Ovary (tissue), 9 donors: ENCODE results near the gene TCTN2. TPM values are rescaled to one million over a fixed set of nuclear protein-coding genes. Genes with fewer than 3 reads are reported as not detected.

Source experiments
- DNase-seq, 5 donors: peaks; one replicate each; pipeline ENCODE4 v3.0.0-alpha.2; 2019 to 2020
- H3K27ac ChIP-seq, 2 donors: fragments of 200-600 bp; one replicate each; pipeline versions ENCODE4 v1.5.1 to v1.8.0; 2019 to 2022
- H3K27me3 ChIP-seq: fragments of 200-600 bp; one replicate; pipeline ENCODE4 v1.8.0; 2022
- H3K36me3 ChIP-seq: fragments of 200-600 bp; sonication (generic); one replicate; pipeline ENCODE4 v1.5.1; 2019
- H3K4me1 ChIP-seq: one replicate; pipeline ENCODE4 v1.8.1; 2013; ENCODE audit warnings: mild to moderate bottlenecking, moderate library complexity; ENCODE audit not compliant: insufficient read depth
- H3K4me3 ChIP-seq: fragments of 200-600 bp; sonication (generic); one replicate; pipeline ENCODE4 v1.5.1; 2017
- H3K9me3 ChIP-seq, 2 donors: fragments of 200-600 bp in 1 of 2; sonication (generic) in 1 of 2; one replicate each; pipeline versions ENCODE4 v1.5.1 to v1.8.1; 2013 to 2019; ENCODE audit warnings: mild to moderate bottlenecking in 1 of 2, moderate library complexity in 1 of 2
- EP300 ChIP-seq: sonication (generic); formaldehyde crosslinking; IDR thresholded peaks from one replicate; pipeline ENCODE4 v1.6.1; 2017; ENCODE audit warnings: antibody characterized with exemption
- POLR2A ChIP-seq: fragments of 450-650 bp; IDR thresholded peaks from one replicate; pipeline ENCODE4 v1.6.1; 2017; ENCODE audit warnings: antibody characterized with exemption, mild to moderate bottlenecking, moderate library complexity
- WGBS, 3 donors: extraction: QIAGEN DNeasy Blood & Tissue Kit in 1 of 3; methylation state at CpG; one replicate each; pipeline versions ENCODE4 v1.1.5 to v1.1.7; 2013 to 2017; 5-methylcytosine and 5-hydroxymethylcytosine counted together
- intact Hi-C, 4 donors: fragments of 100-400 bp; cut with DNase I; formaldehyde crosslinking; loops; one replicate each; pipeline versions ENCODE4 v1.11.0 to v1.15.1; 2022 to 2023
- polyA plus RNA-seq, 2 donors: library from polyadenylated mRNA; stranded (reverse); fragments of 200-250 nt in 1 of 2; fragments of 350-450 nt in 1 of 2; fragmentation: Illumina TruSeq in 1 of 2; extraction: RNeasy Lipid Tissue Mini Kit (QIAGEN cat#74804) in 1 of 2; gene quantifications; one replicate each; pipeline ENCODE4 v1.2.3, GENCODE V29; 2013 to 2014
- total RNA-seq, 7 donors: library from RNA; depleted of rRNA in 2 of 7; stranded (reverse); fragments of >200 nt in 2 of 7; fragmentation: NEBNext Ultra II Directional in 3 of 7; extraction: Animal tissue kit (Norgen Biotek cat#: 25700) in 3 of 7; gene quantifications; one replicate each; pipeline versions ENCODE4 v1.1.0 to v1.2.4, GENCODE V29; 2016 to 2023
- TF ChIP-seq, protein P1 (sequence below), 3 donors: fragments of 450-650 bp in 2 of 3; fragments of 200-600 bp in 1 of 3; IDR thresholded peaks; one replicate each; pipeline versions ENCODE4 v1.5.1 to v1.8.0; 2016 to 2022; ENCODE audit warnings: antibody characterized with exemption in 3 of 3, mild to moderate bottlenecking in 1 of 3
- donor health status: DM: no; HTN: no; CAD: no; lungs with moderate emphysema.
- donor health status: DM: no; HTN: no; CAD: no.
- donor health status: Bipolar disorder and iron deficiency.
- donor health status: DM: yes; HTN: yes; CAD: no.
- donor health status: DM: no; HTN: no; CAD: no.
- donor health status: DM: yes; HTN: yes; CAD: no.

Gene TCTN2
- total and polyA plus RNA-seq, 9 donors, result 13.1 to 26.4 (median 17.6) TPM

- no peak overlapping the region for H3K4me3 ChIP-seq
- H3K9me3 ChIP-seq, result no peaks in the 10 kb centered on the region
- H3K4me1 ChIP-seq, result peaks cover 2% of the 10 kb centered on the region
- intact Hi-C loops, result no loop called here
- H3K27ac ChIP-seq, result no peak overlapping the region
- 83 to 92% (median 87%) methylated on average over 8 of the region's 8 CpGs for WGBS, 3 donors
- no peak for TF ChIP-seq EP300
- TF ChIP-seq, protein P1, sequence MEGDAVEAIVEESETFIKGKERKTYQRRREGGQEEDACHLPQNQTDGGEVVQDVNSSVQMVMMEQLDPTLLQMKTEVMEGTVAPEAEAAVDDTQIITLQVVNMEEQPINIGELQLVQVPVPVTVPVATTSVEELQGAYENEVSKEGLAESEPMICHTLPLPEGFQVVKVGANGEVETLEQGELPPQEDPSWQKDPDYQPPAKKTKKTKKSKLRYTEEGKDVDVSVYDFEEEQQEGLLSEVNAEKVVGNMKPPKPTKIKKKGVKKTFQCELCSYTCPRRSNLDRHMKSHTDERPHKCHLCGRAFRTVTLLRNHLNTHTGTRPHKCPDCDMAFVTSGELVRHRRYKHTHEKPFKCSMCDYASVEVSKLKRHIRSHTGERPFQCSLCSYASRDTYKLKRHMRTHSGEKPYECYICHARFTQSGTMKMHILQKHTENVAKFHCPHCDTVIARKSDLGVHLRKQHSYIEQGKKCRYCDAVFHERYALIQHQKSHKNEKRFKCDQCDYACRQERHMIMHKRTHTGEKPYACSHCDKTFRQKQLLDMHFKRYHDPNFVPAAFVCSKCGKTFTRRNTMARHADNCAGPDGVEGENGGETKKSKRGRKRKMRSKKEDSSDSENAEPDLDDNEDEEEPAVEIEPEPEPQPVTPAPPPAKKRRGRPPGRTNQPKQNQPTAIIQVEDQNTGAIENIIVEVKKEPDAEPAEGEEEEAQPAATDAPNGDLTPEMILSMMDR (IDR thresholded peaks at IDR 0.05), result no peak
- TF ChIP-seq POLR2A, result no peak
- no peaks in the 10 kb centered on the region for H3K36me3 ChIP-seq
- no peaks in the 10 kb centered on the region for H3K27me3 ChIP-seq
- DNase-seq, result no peak
Measured at GRCh38 chr12:123667771-123668170, 3.1 kb upstream of the TCTN2 start.

- TF ChIP-seq, protein P1 (IDR thresholded peaks at IDR 0.05), result no peak
- no peak for TF ChIP-seq POLR2A
- TF ChIP-seq EP300, result no peak
- 47 to 52% (median 49%) methylated on average over 6 of the region's 6 CpGs for WGBS, 3 donors
- intact Hi-C loops, result no loop called here
- Histone ChIP-seq H3K36me3 (no peaks in the 10 kb centered on the region), H3K9me3 (no peaks in the 10 kb centered on the region), H3K27me3 (no peaks in the 10 kb centered on the region), H3K4me1 (peaks cover 2% of the 10 kb centered on the region), H3K27ac (no peak overlapping the region), H3K4me3 (peak overlapping the region; percentile 70)
- no peak for DNase-seq
Measured at GRCh38 chr12:123671876-123672275, 963 bp downstream of the TCTN2 start.

DNA sequence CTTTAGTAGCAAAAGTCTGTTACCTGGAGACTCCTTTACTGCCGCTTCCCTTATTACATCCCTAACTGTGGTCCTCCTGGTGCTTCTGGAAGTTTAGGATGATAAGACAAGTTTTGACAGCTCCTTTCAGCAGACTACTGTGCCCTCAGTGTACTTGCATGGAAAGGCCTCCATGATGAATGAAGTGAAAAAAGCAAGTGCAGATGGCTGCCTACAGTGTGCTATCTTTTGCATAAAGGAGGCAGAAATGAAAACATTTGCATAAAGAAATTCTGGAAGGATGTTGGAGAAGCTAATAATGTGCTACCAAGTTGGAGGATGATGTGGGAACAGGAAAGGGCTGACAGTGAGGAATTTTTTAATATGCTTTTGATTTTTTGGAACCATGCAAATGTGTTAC, 4.5 kb downstream of the TCTN2 start:
- H3K9me3 ChIP-seq, result no peaks in the 10 kb centered on the region
- WGBS, 3 donors, result 95 to 100% (median 96%) methylated on average over 1 of the region's 1 CpG
- intact Hi-C loops, result no loop called here
- peaks cover 2% of the 10 kb centered on the region for H3K4me1 ChIP-seq
- H3K36me3 ChIP-seq, result no peaks in the 10 kb centered on the region
- H3K27me3 ChIP-seq, result no peaks in the 10 kb centered on the region
- H3K27ac ChIP-seq, result no peak overlapping the region
- no peak overlapping the region for H3K4me3 ChIP-seq
- no peak for DNase-seq
- TF ChIP-seq, protein P1 (IDR thresholded peaks at IDR 0.05), result no peak
- no peak for TF ChIP-seq POLR2A
- no peak for TF ChIP-seq EP300

DNA sequence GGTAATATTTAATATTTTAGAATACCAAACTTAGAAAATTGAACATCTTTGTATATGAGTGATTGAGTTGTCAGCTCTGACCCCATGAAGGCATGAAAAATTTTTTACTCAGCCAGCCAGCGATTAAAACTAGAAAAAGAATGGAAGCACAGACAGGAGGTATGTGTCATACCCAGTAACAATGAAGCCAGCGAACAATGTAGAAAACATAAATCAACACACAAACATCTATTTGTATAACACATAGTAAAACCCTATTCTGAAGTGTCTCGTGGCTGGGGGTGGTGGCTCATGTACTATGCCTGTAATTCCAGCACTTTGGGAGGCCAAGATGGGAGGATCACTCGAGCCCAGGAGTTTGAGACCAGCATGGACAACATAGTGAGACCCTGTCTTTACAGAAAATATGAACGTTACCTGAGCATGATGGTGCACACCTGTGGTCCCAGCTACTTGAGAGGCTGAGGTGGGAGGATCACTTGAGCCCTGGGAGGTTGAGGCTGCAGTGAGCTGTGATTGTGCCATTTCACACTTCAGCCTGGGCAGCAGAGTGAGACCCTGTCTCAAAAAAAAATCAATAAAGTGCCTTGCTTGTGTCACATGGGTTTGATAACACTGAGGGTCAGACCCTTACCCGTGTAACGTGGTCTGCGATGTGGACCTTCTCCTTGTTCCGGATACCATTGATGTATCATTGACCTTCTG, 5.9 kb downstream of the TCTN2 start:
- no peak for DNase-seq
- Histone ChIP-seq H3K9me3 (no peaks in the 10 kb centered on the region), H3K27ac (no peak overlapping the region), H3K27me3 (no peaks in the 10 kb centered on the region), H3K4me3 (no peak overlapping the region), H3K4me1 (no peaks in the 10 kb centered on the region), H3K36me3 (no peaks in the 10 kb centered on the region)
- no peak for TF ChIP-seq EP300
- no peak for TF ChIP-seq POLR2A
- TF ChIP-seq, protein P1 (IDR thresholded peaks at IDR 0.05), result no peak
- WGBS, 3 donors, result 88 to 94% (median 90%) methylated on average over 9 of the region's 9 CpGs
- intact Hi-C loops, result no loop called here
